Transverse colon (tissue), 3 donors: Measurements from ENCODE around the gene TIMP1.

Experiments used
- EP300 ChIP-seq: sonication (generic); formaldehyde crosslinking; IDR thresholded peaks from one replicate; pipeline ENCODE4 v1.6.1; 2017; ENCODE audit warnings: antibody characterized with exemption, low read depth
- TF ChIP-seq, protein P1 (sequence below), 5 experiments: fragments of 200-600 bp in 3 of 5; fragments of 450-650 bp in 2 of 5; sonication (generic) in 3 of 5; IDR thresholded peaks; 1 replicate in 2 of 5; 2 replicates in 3 of 5; pipeline ENCODE4 v1.5.1; 2016 to 2017; ENCODE audit warnings: antibody characterized with exemption in 5 of 5, inconsistent platforms in 3 of 5, mild to moderate bottlenecking in 2 of 5, moderate library complexity in 1 of 5

- TF ChIP-seq, protein P1, sequence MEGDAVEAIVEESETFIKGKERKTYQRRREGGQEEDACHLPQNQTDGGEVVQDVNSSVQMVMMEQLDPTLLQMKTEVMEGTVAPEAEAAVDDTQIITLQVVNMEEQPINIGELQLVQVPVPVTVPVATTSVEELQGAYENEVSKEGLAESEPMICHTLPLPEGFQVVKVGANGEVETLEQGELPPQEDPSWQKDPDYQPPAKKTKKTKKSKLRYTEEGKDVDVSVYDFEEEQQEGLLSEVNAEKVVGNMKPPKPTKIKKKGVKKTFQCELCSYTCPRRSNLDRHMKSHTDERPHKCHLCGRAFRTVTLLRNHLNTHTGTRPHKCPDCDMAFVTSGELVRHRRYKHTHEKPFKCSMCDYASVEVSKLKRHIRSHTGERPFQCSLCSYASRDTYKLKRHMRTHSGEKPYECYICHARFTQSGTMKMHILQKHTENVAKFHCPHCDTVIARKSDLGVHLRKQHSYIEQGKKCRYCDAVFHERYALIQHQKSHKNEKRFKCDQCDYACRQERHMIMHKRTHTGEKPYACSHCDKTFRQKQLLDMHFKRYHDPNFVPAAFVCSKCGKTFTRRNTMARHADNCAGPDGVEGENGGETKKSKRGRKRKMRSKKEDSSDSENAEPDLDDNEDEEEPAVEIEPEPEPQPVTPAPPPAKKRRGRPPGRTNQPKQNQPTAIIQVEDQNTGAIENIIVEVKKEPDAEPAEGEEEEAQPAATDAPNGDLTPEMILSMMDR (IDR thresholded peaks at IDR 0.05) = no peak
- TF ChIP-seq EP300 = no peak
Observed at GRCh38 chrX:47629419-47630200, 47.4 kb downstream of the TIMP1 start, which contains the start of gene CFP.
